GM12875 (cell line): Measurements from ENCODE around the gene TRIM5.

ENCODE experiments used
- H3K4me3 ChIP-seq: one replicate; pipeline ENCODE4 v1.5.1; 2011; ENCODE audit warnings: low read depth, low read length, control low read depth
- CTCF ChIP-seq: IDR thresholded peaks from 2 replicates; pipeline ENCODE4 v1.5.1; 2011; ENCODE audit warnings: low read depth, mild to moderate bottlenecking, control low read depth, inconsistent platforms, low read length, moderate library complexity, borderline replicate concordance; ENCODE audit not compliant: insufficient read depth

The TRIM5 gene

GRCh38 chr11:5712507-5712906 lies 27.6 kb upstream of the TRIM5 start:
- H3K4me3 ChIP-seq, result no peak overlapping the region
- 0 out of 2 replicates have a peak, but pooled peaks have one; percentile 3 for TF ChIP-seq CTCF

- no peak for TF ChIP-seq CTCF
- no peak overlapping the region for H3K4me3 ChIP-seq
These were observed 20.8 kb upstream of the TRIM5 start for GRCh38 chr11:5705688-5706087.

GRCh38 chr11:5703741-5704536 lies 19.1 kb upstream of the TRIM5 start:
- no peak overlapping the region for H3K4me3 ChIP-seq
- no peak for TF ChIP-seq CTCF

- no peak overlapping the region for H3K4me3 ChIP-seq
- no peak for TF ChIP-seq CTCF
These were observed 16.2 kb upstream of the TRIM5 start for GRCh38 chr11:5701055-5701577.

- TF ChIP-seq CTCF, result no peak
- H3K4me3 ChIP-seq, result no peak overlapping the region
These were observed 15.7 kb upstream of the TRIM5 start for GRCh38 chr11:5700421-5701054.

- no peak overlapping the region for H3K4me3 ChIP-seq
- no peak for TF ChIP-seq CTCF
These were observed 13.4 kb upstream of the TRIM5 start for GRCh38 chr11:5698281-5698680.

- TF ChIP-seq CTCF, result no peak
- H3K4me3 ChIP-seq, result no peak overlapping the region
These were observed 11.3 kb upstream of the TRIM5 start for GRCh38 chr11:5696210-5696609.
